ENCODE data around the gene CUL3.

Gene CUL3

DNA sequence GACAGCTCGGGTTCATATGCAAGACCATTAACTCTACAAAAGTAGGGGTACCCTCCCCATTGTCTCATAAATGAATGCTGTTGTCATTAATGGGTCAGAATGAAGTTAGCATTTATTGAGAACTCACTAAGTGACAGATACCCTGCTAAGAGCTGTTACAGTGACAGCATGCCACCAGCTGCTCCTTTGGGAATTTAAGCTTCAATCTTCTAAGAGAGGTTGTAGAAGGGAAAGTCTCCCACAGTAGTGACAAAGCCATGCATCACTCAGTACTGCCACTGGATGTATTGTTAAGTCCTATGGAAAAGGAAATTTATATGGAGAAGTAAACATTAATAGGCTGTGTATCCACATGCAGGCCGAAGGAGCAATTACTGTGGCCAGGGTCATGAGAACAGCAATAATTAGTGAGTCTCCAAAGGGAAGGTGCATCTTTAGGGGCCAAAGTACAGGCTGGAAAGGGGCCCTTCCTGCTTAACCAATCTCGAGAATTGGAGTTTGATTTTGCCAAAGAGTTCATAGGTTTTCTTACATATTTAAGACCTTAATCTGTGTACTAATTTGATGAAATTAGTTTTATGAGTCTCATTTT, 118.8 kb downstream of the CUL3 start:
- no peak for DNase-seq

DNA sequence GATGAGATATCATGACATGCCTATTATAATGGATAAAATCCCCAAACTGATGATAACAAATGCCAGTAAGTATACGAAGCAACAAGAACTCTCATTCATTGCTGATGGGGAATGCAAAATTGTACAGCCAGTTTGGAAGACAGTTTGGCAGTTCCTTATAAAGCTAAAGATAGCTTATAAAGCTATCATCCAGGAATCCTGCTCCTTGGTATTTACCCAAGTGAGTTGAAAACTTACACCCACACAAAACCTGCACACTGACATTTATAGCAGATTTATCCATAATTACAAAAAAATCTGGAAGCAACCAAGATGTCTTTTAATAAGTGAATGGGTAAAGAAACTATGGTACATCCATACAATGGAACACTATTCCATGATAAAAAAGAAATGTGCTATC, 123.8 kb downstream of the CUL3 start:
- no peak for DNase-seq

DNA sequence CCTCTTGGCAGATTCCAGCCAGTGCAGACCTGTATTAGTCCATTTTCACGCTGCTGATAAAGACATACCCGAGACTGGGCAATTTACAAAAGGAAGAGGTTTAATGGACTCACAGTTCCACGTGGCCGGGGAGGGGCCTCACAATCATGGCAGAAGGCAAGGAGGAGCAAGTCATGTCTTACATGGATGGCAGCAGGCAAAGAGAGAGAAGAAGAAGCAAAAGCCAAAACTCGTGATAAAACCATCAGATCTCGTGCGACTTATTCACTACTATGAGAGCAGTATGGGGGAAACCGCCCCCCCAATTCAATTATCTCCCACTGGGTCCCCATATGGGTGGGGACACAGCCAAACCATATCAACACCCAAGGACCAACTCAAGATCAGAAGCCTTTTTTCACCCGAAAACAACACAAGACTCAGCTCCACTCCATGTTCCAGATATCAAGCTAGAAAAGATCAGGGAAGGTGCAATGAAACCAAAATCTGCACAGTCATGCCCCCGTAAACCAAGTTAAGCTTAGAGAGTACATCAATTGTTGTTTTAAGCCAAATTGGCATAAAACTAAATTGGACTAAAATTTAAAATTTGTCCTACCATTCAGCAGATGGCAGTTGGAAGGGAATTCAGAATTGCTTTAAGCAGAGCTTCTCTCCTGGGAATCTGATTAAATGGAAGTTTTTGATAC, 127.6 kb downstream of the CUL3 start:
- no peak for DNase-seq

DNA sequence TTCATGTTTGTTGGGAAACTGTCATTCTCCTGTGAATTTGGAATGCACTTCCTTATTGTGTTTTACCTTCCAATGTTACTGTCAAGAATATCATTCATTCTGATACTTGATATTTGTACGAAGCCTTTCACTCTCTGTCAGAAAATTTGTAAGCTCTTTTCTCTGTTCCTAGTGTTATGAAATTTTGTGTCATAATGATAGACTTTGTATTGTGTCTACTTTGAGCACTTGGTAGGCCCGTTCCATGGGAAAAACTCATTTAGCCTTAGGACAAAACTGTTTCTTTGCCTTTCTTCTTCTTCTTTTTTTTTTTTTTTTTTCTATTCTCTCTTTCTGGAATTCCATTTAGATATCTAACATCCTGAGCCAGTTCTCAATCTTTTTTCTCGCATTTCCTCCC, 131.3 kb downstream of the CUL3 start:
- DNase-seq, result no peak

DNA sequence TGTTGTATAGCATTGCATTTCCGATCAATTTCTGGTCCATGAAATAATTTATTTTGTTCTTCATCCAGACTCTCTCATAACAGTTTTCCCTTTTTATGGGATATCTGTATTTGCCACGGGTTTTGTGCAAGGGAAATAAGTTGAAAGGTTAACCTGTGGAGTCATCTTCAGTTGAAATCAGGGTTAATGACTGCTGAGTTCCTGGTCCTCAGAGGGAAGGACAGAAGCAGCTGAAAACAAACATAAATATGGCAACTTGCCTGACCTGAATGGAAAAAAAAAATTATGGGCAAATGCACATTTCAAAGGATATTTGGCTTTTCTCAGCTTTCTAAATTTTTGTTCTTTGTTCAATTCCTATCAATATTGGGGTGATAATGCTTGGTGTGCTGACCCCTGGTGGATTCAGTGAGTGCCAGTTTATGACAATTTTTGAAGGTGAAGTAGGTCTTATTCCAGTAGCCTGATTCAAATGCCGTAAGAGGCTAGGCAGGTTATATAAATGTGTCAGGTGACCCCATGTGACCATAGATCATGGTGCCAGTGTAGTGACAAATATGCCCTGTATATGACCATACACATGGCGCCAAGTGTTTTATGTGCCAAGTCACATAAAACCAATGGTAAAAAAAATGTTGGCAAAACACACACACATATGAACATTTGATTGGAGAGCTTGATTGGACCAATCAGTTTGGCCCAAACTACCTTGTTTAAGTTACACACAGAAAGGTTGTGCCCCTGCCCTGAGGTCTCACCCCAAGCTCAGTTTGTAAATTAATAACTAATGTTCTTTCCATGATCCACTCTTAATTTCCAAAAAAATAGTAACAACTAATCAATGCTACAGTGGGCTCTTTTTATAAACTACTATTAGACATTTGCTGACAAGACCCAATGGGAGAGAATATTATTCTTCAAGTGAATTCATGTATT, 135.7 kb downstream of the CUL3 start:
- DNase-seq, result peak; percentile 55 to 57

DNA sequence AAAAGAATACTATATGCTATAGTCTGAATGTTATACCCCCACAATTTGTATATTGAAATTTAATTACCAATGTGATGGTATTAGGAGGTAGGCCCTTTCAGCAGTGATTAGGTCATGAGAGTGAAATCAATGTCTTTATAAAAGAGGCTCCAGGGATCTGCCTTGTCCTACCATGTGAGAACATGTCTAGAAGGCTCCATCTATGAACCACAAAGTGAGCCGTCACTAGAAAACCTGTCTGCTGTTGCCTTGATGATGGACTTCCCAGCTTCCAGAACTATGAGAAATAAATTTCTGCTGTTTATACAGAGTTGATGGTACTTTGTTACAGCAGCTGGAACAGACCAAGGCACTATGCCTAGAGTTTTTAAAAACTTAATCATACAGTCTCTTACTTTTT, 136.9 kb downstream of the CUL3 start:
- no peak for DNase-seq

DNA sequence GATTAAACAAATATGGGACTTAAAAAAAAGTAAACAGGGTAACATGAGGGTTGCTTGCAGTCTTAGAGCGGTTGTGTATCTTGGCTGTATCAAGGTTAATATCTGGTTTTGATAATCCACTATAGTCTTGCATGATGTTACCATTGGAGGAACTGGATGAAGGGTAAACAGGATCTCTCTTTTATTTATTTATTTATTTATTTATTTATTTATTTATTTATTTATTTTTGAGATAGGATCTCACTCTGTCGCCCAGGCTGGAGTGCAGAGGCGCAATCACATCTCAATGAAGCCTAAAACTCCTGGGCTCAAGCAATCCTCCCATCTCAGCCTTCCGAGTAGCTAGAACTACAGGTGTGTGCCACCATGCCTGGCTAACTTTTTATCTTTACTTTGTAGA, 140.4 kb downstream of the CUL3 start:
- DNase-seq, result no peak

DNA sequence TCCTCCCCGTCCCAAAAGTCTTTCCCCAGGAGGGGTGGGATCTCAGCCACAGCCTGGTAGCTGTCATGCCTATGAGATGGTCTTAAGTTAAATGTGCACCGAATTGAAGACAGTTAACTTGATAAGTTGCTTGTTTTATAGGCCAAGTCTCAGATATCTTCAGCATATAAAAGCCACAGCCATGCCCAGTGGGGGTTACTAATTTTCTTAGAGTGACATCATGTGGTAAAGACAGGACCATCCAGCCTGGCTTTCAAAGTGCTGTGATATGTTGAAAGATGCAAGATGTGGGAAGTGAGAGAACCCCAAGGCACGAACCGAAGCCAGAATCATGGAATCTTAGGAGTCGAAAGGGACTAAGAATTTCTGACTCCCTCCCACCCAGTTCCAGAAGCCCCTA, 141.1 kb downstream of the CUL3 start:
- DNase-seq, result no peak

DNA sequence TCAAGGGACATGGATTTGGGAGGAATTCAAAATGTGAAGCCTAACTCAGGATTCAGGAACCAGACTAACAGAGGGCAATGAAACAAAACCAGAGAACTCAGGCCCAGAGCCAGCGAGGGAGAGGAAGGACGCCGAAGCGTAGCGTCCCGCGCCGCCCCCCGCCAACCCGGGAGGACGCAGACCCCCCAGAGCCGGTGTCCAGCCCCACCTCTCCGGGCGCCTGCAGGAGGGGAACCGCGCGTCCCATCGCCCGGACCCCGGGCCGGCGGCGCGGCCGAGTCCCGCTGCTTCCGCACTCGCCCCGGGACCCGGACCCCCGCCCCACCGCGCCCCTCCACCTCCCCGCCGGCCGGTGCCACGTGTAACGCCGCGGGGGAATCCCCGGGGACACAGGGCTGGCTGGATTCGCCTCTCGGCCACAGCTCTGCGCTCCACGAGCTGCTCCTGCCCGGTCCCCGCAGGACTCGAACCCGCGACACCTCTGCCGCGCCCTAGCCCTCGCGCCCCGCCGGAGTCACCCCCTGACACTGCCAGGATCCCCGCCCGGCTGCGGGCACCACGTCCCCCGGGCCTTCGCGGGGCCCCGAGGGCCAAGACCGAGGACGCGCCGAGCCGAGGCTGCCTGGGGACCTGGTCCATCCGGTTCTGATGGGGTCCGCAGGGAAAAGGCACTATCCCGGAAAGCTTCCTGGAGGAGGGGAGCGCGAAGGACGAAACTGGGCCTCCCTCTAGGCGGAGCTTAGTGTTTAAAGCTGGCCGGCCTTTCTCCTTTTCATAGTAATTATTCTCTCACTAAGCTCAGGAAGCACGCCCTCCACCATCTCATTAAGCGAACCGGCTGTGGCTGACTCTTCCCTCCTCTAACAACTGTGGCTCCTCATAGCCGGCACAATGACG, 142.8 kb downstream of the CUL3 start:
- peak; percentile 9 to 19 for DNase-seq

DNA sequence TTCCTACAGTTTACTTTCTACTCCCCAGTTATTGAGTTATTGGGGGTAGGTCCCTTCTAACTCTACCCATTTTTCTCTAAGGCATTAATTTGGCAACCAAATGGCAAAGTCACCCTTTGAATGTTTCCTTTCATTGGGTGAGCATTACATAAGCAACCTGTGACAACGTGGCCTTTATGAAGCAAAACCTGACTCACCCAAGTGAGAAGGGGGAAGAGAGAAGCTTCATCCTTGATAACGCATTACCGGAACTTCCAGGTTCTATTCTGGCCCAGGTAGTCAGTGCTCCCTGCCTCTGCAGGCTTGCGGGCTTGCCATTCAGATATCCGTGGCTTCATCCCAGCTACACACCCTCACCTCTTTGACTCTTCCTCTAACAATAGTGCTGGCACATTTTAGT, 144.2 kb downstream of the CUL3 start:
- no peak for DNase-seq

DNA sequence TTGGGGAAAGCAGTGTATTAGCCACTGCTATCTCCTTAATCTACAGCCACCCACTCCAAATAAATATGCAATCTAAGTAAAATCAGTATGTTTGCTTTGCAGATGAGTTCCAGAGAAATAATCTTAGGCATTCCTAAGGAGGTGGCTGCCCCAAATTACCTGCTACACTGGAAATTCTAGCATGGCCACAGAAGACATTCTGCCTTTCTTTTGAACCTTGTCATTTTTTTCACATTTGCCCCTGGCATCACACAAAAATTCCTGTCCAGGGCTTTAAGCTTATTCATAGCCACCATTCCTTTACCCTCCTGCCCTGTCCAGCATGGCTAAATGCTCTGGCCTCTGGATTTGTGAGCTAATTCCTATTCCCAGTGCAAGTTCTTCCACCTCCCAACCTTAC, 146.4 kb downstream of the CUL3 start:
- no peak for DNase-seq

DNA sequence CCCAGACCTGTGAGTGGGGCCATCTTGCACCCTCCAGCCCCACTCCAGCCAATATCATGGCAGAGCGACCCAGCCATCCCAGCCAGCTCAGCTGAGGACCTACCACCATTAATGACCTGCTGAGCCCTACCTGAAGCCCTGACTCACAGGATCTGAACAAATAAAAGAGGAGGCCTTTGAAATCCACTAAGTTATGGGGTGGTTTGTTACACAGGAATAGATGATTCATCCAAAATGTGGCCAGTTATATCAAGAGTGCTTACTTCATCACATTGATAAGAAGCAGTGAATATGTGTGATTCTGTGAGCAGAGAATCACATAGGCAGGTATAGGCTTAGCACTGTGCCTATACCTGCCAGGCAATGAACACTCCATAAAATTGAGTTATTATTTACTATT, 148.5 kb downstream of the CUL3 start:
- DNase-seq, result no peak

DNA sequence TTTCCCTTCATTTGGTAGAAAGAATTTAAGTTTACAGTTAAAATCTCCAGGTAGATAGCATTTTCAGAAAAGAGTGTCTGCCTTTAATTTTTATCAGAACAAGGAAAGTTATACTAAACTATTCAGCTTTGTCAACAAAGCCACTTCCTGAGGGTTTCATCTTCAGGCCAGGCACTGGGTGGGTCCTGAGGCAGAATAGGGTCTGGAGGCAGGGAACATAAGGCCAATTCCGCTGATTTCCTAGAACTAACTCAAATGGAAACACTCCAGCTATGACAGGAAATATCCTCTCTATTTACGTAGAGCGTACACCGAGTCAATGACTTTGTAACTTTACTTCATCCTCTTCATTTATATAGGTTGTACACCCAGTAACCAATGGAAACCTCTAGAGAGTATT, 150.5 kb downstream of the CUL3 start:
- no peak for DNase-seq

DNA sequence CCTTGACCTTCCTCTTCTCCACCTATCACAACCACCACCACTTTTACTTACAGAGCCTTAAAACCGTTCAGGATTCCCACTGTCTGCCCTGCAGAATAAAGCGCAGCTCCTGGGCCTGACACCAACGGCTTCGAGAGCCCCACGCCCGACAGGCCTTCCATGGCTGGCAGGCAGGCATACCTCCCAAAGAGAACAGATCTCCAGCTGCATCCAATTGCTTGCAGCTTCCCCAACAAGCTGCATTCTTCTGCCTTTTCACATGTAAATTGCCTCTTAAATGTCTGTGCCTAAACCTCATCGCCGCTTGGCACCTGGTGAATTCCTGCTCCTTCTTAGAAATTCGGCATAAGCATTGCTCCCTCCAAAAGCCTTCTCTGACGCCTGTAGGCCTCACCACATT, 151.7 kb downstream of the CUL3 start:
- DNase-seq, result no peak

DNA sequence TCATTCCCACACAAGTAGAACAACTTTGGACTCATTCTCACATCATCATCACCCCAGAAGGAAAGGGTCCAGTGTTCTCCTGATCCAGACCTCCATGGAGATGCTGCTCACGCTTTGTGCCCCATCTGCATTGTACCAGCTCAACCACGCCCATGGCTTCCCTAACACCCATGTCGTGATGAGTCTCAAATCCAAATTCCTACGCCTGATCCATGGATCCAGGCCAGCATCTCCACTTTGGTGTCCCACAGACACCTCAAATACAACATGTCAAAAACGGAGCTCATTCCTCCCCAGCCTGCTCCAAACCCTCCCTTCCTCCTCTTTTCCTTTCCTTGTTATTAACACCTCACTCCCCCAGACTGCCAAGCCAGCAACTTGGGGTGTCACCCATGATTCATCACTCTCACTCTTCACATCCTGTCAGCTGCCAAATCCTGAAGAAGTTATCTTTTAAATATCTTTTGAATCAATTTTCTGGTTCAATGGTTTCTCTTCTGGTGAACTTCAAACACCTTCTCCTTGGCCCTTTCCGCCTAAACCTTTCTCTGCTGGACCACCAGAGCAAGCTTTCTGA, 153.1 kb downstream of the CUL3 start:
- DNase-seq, result no peak

DNA sequence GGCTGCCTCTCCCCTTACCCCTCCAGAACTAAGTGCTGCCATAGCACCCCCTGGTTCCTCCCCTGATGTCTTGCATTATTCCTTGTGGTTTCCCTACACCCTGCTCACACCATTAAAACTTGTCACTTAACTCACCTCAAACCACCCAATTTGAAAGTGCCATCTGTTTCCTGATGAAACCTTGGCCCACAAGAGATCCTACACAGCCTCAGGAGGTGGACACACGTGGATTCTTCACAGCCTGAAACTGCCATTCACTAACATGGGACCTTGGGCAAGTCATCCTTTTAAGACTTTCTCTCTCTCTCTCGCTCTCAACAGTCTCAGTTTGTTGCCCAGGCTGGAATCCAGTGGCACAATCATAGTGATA, 155.7 kb downstream of the CUL3 start:
- DNase-seq, result peak in 1 of 2 experiments; percentile 8

DNA sequence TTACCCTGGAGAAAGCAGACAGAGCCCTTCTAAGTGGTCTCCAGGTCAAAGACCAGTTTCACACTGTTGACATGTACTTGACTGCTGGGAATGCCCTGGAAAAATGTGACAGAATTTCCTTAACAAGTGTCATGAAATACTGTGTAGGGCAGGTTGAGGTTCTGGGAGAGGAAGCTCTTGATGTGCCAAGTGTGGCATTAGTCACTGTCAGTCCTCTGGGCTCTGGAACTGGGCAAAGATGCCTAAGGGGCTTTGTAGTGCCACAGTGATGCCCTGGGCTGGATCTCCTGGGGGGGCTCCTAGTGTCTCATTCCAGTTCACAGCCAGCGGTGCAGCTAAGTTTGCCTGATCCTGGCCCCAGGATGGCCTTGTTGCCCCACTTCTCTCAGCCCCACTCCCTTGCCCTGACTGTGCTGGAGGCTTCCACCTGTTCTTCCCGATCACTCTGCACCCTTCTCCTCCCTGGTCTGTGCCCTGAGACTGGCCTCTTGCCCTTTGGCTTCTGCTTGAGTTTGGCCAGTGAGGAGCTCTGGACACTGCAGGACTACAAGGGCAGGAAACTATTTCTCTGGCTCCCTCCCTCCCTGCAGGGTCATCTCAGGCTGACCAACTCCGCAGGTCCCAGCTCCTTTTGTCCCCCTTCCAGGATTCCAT, 156.2 kb downstream of the CUL3 start:
- DNase-seq, result no peak

DNA sequence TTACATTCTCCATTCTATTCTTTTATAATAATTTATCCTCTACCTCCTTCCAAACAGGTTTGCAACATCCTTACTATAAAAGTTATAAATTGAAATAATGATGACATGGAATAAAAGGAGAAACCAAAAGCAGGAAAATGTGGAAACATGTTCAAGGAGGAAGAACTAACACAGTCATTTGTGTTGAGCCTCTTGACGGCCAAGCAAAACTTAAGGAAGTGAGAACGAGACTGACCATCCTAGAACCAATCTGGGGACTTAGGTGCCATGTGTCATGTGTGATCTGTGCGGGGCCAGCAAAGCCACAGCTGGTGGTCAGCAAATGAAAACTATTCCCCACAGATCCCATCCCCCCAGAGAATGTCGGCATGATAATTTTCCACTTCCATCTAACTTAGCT, 157.7 kb downstream of the CUL3 start:
- no peak for DNase-seq

DNA sequence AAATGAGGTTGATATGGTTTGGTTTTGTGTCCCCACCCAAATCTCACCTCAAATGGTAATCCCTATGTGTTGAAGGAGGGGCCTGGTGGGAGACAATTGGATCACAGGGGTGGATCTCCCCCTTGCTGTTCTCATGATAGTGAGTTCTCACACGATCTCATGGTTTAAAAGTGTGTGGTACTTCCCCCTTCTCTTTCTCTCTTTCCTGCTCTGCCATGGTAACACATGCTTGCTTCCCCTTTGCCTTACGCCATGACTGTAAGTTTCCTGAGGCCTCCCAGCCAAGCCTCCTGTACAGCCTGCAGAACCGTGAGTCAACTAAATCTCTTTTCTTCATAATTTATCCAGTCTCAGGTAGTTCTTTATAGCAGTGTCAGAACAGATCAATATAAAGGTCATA, 158.5 kb downstream of the CUL3 start:
- no peak for DNase-seq

DNA sequence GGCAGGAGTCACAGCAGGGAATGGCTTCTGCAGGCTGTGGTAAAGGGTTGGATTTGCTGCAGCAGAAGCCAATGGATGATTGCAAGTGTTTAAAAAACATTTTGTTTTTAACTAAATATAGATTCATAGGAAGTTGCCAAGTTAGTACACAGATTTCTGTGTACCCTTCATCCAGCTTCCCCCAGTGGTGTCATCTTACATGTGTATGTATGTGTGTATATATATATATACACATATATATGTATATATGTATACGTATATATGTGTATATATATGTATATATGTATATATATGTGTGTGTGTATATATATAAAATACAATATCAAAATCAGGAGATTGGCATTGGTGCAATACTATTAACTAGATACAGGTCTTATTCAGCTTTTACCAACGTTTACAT, 164.1 kb downstream of the CUL3 start:
- DNase-seq, result no peak
